Stimulated activated CD8-positive, alpha-beta memory T cell treated with anti-CD3 and anti-CD28 coated beads, Interleukin-12 subunit alpha, Interleukin-12 subunit beta, amount 100 ng/mL, for 24 hours (primary cell): Measurements from ENCODE around the gene HIVEP3.

ENCODE experiments used
- DNase-seq: peaks from one replicate; pipeline ENCODE4 v3.0.0-alpha.2; 2020; ENCODE audit errors: extremely low read depth

HIVEP3 gene

DNA sequence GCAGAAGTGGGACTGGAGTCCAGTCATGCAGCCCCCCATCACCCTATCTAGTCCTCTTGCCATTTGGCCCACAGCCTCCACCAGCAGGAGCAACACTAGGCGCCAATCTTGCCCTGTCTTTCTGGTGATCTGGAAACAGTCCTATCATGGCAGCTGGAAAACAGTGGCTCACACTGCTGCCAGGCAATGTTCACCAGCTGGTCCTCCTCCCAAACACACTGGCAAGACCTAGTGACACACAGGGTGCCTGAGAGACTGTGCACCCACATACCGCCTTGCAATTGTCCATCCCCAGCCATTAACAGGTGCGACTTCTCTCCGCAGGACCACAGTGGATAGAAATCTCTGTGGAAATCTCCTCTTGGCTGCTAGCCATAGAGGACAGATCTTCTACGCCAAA, 105.5 kb downstream of the HIVEP3 start:
- DNase-seq = no peak

DNA sequence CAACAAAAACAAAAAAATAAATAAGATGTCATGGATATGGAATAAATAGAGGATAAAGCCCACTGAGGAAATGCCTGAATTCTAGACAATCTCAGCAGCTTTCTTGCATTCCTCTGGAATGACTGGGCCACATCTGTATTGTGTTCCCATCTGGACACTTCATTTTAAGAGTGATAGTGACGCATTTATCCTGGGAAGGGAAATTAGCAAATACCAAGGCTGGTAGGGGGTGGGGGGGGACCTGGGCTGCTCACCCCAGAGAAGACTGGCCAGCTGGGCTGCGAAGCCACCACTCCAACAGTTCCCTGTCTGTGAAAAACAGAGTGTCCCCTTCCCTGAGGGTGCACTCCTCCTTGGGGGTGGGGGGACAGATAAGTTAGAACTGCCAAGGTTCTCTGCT, 106.3 kb downstream of the HIVEP3 start:
- no peak for DNase-seq

DNA sequence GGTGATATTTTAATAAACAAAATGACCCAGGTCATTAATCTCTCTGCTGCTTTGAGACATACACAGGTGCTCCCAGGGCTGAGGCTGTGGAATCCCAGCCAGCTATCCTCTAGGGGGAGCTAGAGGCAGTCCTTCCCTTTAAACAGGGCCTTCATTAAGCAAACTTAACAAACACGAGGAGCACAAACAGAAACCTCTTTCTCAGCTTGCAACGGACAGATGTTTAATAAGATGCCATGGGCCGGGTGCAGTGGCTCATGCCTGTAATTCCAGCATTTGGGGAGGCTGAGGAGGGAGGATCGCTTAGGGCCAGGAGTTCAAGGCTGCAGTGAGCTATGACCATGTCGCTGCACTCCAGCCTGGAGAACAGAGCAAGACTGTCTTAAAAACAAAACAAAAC, 106.7 kb downstream of the HIVEP3 start:
- no peak for DNase-seq

DNA sequence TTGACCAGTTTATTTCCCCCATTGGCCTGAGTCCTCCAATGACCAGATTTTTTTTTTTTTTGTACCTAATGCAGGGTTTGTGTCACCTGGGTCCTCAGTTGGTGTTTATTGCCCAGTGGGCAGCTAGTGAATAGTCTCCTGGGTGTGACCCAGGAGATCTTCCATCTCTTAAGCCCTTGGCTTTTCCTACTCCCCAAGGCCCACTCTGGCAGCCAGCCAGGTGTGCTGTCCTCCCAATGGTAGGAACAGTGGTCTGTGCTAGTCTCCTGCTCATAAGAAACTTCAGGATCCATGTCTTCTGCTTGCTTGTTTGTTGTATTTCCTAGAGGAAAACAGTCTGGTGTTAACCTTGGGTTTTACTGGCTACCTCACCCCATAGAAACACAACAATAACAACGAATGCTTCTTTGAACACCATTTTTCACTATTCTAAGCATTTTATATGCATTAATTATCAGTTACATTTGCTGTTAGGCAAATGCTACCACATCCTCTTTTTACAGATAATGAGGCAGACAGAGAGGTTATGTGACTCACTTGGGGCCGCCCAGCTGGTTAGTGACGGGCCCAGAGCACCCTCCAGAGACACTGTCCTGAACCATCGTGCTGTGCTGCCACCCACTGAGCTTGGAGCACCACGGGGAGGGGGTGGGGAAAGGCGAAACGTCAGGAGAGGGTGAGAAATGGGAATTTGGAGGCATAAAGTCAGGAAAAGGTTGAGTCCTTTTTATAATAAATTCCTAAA, 107.5 kb downstream of the HIVEP3 start:
- no peak for DNase-seq

DNA sequence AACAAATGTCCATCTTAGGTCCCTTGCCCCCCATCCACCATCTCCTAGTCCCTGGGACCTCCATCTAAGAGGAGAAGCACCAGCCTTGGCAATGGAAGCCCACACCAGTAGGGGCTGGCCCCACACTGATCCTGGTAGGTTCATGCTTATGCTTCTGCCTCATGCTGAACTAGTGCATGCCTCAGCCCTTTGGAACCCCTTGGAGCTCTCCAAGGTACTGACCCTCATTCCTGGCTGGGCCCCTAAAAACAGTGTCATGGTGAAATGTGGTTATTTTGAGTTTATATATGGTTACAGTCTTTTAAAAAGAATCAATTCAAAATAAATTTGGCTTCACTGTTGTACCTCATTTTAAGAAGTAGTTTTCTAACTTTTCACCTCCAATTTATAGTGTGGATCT, 108.3 kb downstream of the HIVEP3 start:
- DNase-seq = no peak

DNA sequence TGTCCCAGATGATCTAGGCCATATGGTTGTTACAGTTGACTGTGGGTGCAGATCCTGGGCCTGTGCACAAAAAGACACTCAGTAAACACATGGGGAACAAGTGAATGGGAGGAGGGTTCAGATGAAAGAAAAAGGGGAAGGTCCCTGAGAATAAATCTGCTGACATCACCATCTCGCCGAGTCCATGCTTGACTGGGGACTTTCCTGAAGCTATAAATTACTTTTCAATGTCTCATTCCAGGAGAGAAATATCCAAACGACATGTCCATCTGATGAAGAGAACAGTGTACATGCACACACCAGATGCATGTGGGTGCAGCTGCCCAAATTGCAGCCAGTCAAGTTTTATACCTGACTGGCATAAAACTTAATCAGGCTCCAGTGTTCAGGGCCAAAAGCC, 109.0 kb downstream of the HIVEP3 start:
- DNase-seq = no peak

DNA sequence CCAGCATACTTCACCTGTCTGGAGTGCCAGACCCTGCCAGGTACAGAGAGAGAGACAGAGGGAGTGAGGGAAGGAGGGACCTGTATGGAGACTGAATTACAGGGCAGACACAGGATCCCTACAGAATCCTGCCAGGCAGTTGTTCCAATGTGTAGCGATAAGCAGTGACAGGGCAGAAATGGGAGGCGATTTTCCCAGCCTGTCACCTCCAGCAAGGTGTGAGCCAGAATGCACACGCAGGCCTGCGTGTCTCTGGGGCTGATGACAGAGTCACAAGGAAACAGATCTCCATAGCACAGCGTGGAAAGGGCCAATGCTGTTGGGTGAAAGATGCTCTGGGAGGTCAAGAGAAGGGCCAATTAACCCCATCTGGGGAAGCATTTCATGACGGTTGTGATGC, 111.3 kb downstream of the HIVEP3 start:
- no peak for DNase-seq

DNA sequence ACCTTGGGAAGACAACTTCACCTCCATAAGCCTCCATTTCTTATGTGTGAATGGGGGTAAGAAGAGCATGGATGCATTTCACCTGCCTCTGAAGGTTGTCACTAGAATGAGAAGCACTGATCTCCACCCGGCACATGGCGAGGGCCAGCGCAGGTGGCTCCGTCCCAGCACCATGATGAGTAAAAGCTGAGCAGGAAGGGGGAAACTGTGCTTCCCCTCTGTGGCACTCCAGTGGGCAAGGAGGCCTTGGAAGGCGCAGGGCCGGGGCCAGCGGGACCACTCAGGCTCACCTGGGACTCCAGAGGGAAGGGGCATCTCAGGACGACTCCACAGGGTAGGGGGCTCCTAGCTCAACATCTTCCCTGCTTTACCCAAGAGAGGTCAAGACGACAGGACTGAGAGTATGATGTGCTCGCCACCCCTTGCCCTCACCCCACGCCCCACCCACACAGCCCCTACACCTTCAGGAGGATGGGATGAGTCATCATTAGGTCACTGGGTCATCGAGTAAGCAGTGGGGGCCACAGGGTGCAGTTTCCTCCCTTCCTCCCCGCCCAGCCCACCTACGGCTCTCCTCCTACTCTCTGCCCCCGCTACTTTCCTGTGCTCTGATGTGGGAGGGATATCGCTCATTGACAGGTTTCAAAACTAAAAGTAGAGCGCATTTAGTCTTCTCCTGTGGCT, 112.1 kb downstream of the HIVEP3 start:
- DNase-seq = no peak

DNA sequence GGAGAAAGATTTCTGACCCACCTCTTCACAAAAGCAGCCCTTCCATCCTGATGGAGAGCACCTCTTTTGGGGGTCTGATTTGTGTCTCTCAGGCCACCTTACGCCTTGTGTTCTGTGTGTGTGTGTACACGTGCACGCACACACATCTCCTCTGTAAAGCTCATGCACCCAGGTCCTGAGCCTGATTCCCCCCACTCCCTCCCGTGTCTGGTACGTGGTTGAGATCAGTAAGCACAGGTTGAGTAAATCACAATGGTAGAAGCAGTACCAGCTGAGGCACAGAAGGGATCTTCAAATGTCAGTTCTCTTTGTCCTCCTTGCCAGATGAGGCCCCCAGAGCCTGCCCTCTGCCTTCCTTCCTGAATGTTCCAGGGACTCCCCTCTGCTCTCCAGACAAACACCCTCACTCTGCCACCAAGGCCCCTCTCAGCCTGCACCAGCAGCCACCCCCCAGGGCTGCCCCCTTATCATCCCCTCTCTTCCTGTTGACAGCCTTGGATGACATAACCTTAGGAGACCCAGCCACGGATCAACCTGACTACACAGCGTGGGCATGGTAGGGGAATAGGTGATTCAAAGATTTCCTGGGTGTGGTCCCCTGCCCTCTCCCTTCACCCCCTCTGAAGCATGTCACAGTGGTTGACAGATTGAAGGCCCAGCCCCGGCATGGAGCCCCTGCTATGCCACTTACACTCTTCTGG, 112.8 kb downstream of the HIVEP3 start:
- no peak for DNase-seq

DNA sequence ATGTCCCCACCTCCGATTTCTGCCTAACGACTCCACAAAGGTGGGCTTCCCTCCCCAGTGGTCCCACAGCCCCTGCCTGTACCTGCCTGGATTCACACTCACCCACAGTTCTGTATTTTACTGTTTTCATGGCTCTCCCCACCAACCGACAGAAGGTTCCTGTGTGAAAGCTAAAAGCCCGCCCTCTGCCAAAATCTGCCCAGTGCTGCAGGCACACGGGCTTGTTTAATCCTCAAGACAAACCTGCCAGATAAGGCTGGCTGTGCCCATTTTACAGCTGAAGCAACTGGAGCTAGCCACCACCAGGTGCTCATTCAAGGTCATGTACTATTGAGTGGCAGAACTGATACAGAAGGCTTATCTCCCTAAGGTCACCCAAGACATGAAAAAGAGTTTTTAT, 114.5 kb downstream of the HIVEP3 start:
- DNase-seq = no peak

DNA sequence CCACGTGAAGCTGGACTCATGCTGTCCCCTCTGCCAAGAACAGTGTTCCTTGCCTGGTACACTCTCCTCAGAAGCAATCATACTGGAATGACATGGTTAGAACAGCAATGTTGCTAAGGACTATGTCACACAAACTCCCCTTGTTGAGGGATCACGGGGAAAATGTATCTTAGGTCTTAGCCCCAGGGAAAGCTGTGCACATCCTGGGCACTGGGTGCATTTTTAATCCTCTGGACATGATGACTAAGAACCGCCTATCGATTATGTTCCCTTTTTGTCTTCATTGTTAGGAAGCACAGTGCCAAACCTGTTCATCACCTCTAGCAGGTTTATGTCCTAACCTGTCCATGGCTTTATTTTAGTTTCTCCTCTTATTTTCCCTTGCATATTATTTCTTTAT, 115.1 kb downstream of the HIVEP3 start:
- DNase-seq = no peak

DNA sequence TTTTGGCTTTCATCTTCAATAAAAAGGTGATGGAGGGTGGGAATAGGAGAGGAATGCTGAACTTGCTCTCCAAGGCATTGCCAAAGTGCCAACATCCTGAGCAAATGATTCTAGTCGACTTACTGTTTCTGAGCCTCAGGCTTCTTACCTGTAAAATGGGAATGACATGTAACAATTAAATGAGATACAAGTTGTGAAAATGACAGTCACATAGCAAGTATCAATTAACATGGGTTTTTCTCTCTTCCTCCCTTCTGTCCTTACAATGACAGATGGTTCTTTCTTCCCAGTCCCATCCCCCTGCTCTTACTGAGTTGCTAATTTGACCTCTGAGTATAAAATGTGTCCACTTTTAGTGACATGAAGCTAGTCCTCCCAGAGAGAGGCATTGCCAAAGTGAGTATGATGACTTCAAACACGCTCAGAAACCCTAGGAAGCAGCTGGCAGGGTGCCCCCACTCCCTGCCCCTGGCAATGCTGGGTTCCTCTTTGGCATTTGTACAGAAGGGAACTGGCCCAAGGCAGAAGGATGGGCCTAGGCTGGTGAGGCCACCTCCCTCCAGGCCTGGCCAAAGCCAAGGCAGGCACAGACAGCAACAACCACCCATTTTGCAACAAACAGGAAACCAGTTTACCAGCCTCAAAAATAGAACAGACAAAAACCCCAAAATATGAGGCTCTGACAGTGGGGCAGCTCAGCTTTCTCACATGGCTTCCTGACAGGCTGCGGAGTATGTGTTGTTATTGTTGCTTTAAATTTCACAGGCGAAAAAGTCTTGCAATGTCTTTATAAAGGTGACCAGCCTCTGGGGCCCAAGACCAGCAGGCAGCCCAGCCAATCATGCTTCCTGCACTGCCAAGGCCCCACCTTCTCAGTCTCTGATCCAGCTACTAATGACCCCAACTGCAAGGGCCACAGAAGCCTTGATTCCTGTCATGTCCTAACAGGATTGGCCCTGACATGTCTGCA, 115.9 kb downstream of the HIVEP3 start:
- DNase-seq = no peak

DNA sequence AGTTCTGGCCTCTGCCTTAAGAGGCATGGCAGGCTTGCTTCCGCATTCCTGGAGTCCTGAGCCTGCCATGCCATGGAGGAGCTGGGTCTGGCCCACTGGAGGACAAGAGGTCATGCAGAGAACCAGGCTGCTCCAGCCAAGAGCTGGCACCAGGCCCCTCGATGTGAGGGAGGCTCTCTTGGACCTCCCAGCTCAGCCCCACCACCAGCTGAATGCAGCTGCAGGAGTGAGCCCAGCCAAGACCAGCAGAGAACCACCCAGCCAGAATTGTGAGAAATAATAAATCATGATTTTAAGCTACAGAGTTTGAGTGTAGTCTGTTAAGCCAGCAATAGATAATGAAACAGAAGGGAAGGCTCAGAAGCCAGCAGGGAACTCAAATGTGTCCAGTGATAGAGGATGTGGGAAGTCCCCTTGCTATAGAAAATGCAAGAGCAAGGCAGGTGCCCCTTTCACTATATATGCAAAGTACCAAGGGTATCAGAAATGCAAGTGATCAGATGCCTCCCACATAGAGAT, 118.4 kb downstream of the HIVEP3 start:
- no peak for DNase-seq

DNA sequence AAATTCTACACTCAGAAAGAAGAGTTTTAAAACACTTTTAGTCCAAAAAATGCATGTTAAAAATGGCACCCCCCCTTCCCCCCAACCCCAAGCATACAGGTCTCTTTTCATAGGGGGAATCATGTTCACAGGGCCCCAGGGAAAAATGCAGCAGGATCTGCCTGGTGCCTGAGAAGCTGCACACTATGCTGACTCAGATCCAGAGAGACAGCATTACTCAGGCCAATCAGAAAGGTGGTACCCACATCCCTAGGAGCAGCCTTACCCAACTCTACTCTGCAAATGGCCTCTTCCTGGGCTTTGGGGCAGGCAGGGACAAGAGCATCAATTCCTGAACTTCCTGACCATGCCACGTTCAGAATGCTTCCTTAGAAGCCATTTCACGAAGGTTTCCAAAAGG, 119.0 kb downstream of the HIVEP3 start:
- no peak for DNase-seq

DNA sequence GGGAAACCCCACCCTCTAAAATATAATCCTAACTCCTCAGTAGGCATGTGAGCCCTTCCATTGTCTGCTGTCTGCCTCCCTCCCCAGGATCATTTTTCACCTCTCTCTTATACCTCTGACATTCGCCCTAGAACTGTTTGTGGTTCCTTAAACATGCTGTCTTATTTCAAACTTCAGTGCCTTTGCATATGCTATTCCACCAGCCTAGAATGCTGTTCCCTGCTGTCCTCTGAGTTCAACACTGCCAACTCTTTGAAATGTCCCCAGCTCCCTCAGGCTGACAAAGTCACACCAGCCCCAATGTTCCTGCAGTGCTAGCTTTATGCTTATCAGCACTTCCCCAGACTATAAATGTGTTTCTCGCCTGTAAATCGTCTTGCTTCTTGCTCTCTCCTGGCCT, 119.5 kb downstream of the HIVEP3 start:
- DNase-seq = no peak

DNA sequence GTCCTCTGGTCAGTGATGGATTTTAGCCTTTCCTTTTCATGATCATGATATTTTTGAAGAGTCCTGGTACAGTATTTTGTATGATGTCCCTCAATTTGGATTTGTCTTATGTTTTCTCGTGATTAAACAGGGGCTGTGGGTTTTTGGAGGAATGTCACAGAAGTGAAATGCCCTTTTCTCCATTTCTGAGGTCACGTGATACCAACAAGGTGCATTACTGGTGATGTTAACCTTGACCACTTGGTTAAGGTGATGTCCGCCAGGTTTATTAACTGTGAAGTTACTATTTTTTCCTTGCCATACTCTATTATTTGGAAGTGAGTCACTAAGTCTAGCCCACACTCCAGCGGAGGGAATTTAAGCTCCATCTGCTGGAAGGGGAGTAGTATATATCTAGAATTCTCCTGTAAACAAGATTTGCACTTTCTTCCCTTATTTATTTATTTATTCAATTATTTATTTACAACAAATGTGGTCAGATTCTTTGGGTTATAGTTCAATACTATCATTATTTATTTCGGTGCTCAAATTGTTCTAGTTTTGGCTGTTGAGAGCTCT, 123.4 kb downstream of the HIVEP3 start:
- no peak for DNase-seq

DNA sequence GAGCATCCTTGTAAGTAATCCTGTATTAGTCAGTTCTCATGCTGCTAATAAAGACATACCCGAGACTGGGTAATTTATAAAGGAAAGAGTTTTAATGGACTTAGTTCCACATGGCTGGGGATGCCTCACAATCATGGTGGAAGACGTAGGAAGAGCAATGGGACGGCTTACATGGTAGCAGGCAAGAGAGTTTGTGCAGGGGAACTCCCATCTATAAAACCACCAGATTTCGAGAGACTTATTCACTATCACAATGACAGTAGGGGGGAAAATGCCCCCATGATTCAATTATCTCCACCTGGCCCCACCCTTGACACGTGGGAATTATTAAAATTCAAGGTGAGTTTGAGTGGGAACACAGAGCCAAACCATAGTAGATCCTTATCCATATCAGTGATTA, 124.7 kb downstream of the HIVEP3 start:
- no peak for DNase-seq

DNA sequence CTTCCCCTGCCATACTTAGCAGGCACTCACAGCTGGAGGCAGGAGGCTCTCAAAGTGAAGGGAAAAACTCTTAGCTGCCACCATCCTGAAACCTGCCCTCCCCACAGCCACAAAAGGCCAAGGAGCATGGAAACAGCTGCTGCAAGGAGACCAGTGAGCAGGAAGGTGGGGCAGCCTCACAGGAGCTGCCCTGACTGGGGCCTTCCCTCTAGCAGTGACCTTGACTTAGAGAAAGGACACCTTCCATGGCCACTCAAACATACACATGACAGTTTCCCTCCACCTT, 126.3 kb downstream of the HIVEP3 start:
- no peak for DNase-seq

DNA sequence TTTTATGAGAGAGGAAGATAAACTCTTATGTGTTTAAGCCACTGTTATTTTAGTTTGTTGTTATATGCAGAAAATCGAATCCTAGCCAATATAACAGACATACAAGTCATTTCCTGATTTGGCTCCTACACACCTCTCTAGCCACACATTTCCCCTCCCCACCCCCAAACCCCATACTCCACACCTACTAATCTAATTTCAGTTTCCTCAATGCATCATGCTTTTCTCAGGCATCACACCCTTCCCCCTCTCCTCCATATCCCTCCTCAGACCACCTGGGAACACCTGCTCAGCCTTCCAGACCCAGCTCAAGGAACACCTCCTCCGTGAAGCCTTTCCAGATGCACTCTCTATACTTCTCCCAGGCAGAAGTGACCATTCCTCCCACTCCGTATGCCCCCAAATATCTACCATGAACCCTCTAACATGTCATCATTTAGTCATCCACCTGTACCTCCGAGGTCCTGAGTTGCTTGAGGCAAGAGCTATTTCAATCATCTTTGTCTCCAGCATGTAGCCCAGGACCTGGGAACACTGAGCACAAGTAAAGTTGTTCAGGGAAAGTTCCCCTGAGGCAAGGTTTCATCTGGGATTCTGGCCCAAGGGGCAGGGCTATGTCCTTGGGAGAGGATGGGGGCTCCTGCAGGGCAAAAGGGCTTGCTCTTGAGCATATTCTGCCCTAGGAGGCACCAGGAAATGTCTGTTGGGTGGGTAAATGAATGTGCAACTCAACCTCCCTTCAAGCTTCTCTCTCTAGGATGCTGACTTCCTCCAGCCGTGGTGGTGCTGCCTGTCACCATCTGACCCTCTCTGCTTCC, 126.8 kb downstream of the HIVEP3 start:
- DNase-seq = no peak

DNA sequence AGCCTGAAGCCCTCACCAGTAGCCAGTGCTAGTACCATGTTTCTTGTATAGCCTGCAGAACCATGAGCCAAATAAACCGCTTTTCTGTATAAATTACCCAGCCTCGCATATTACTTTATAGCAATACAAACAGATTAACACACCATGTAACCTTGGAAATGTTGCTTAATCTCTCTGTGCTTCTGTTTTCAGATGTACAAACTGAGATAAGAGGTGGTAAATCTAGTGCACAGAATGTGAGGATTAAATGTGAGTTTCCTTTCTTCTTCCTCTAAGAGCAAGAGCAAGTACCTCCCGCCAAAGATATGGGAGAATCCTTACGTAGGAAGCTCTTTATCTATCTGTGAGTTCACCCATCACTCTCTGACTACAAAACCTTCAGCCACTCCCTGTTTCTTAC, 128.4 kb downstream of the HIVEP3 start:
- DNase-seq = no peak
